Mesenchymal stem cell (in vitro differentiated cells and primary cell): ENCODE results near the gene MN1.

Experiments
- DNase-seq: peaks from one replicate; pipeline ENCODE4 v3.0.0-alpha.2; 2013
- H2AFZ ChIP-seq: one replicate; pipeline ENCODE4 v1.6.1; 2013; ENCODE audit warnings: low read depth, mild to moderate bottlenecking, control low read depth, inconsistent platforms, low read length, moderate library complexity
- H2AK5ac ChIP-seq: 2 replicates; pipeline ENCODE4 v1.6.1; 2013; ENCODE audit warnings: low read length, moderate library complexity, mild to moderate bottlenecking, inconsistent platforms; ENCODE audit not compliant: severe bottlenecking
- H2BK120ac ChIP-seq: one replicate; pipeline ENCODE4 v1.6.1; 2013; ENCODE audit warnings: low read depth, mild to moderate bottlenecking, inconsistent platforms, low read length, moderate library complexity
- H2BK12ac ChIP-seq, 2 experiments: one replicate each; pipeline ENCODE4 v1.6.1; 2013; ENCODE audit warnings: inconsistent platforms in 2 of 2, low read length in 2 of 2, mild to moderate bottlenecking in 2 of 2, moderate library complexity in 2 of 2, control low read depth in 1 of 2
- H2BK15ac ChIP-seq: one replicate; pipeline ENCODE4 v1.6.1; 2013; ENCODE audit warnings: mild to moderate bottlenecking, low read depth, inconsistent platforms; ENCODE audit not compliant: poor library complexity, severe bottlenecking
- H2BK5ac ChIP-seq: 2 replicates; pipeline ENCODE4 v1.6.1; 2013; ENCODE audit warnings: low read depth, mild to moderate bottlenecking, low read length, control low read depth, inconsistent platforms; ENCODE audit not compliant: poor library complexity, severe bottlenecking
- H3K14ac ChIP-seq, 2 experiments: one replicate each; pipeline ENCODE4 v1.6.1; 2013; ENCODE audit warnings: inconsistent platforms in 2 of 2, low read length in 2 of 2, control low read depth in 1 of 2, mild to moderate bottlenecking in 1 of 2, moderate library complexity in 1 of 2
- H3K18ac ChIP-seq, 2 experiments: one replicate each; pipeline ENCODE4 v1.6.1; 2013; ENCODE audit warnings: inconsistent platforms in 2 of 2, low read length in 2 of 2, control low read depth in 1 of 2, low read depth in 1 of 2, mild to moderate bottlenecking in 1 of 2
- H3K23ac ChIP-seq, 2 experiments: one replicate each; pipeline ENCODE4 v1.6.1; 2013; ENCODE audit warnings: inconsistent platforms in 2 of 2, low read length in 2 of 2, mild to moderate bottlenecking in 2 of 2, moderate library complexity in 2 of 2, control low read depth in 1 of 2
- H3K27ac ChIP-seq: 2 replicates; pipeline ENCODE4 v1.5.1; 2013; ENCODE audit warnings: mild to moderate bottlenecking, moderate library complexity, low read length, control low read depth, inconsistent platforms; ENCODE audit not compliant: poor library complexity, severe bottlenecking
- H3K27me3 ChIP-seq, 2 experiments: 2 replicates each; pipeline versions ENCODE4 v1.6.1 to v1.7.0; 2013; ENCODE audit warnings: low read length in 2 of 2, mild to moderate bottlenecking in 2 of 2, moderate library complexity in 2 of 2, control low read depth in 1 of 2, inconsistent platforms in 1 of 2; ENCODE audit not compliant: control insufficient read depth in 1 of 2, insufficient read depth in 1 of 2
- H3K36me3 ChIP-seq, 2 experiments: 2 replicates each; pipeline versions ENCODE4 v1.6.1 to v1.7.0; 2013; ENCODE audit warnings: low read length in 2 of 2, control low read depth in 1 of 2, inconsistent platforms in 1 of 2, low read depth in 1 of 2, mild to moderate bottlenecking in 1 of 2; ENCODE audit not compliant: insufficient read depth in 2 of 2, control insufficient read depth in 1 of 2
- H3K4ac ChIP-seq, 2 experiments: one replicate each; pipeline ENCODE4 v1.6.1; 2013; ENCODE audit warnings: inconsistent platforms in 2 of 2, low read length in 2 of 2, mild to moderate bottlenecking in 2 of 2, moderate library complexity in 2 of 2, control low read depth in 1 of 2, low read depth in 1 of 2
- H3K4me1 ChIP-seq: 2 replicates; pipeline ENCODE4 v1.6.1; 2013; ENCODE audit warnings: low read depth, low read length, control low read depth; ENCODE audit not compliant: control insufficient read depth, insufficient read depth
- H3K4me2 ChIP-seq: 2 replicates; pipeline ENCODE4 v1.6.1; 2013; ENCODE audit warnings: low read length, mild to moderate bottlenecking, inconsistent platforms; ENCODE audit not compliant: poor library complexity, severe bottlenecking
- H3K4me3 ChIP-seq, 2 experiments: 2 replicates each; pipeline versions ENCODE4 v1.5.1 to v1.7.0; 2013; ENCODE audit warnings: low read length in 2 of 2, mild to moderate bottlenecking in 2 of 2, control low read depth in 1 of 2, low read depth in 1 of 2; ENCODE audit not compliant: insufficient read depth in 1 of 2
- H3K79me1 ChIP-seq: replicated peaks from 2 replicates; pipeline ENCODE4 v1.6.1; 2013; ENCODE audit warnings: mild to moderate bottlenecking, control low read depth, low read length, inconsistent platforms; ENCODE audit not compliant: poor library complexity, severe bottlenecking
- H3K9ac ChIP-seq: 2 replicates; pipeline ENCODE4 v1.7.0; 2013; ENCODE audit warnings: mild to moderate bottlenecking, low read length, moderate library complexity
- H3K9me3 ChIP-seq: 2 replicates; pipeline ENCODE4 v1.7.0; 2013; ENCODE audit warnings: mild to moderate bottlenecking, low read length; ENCODE audit not compliant: control insufficient read depth
- H4K8ac ChIP-seq: one replicate; pipeline ENCODE4 v1.6.1; 2013; ENCODE audit warnings: inconsistent platforms, mild to moderate bottlenecking, low read length, moderate library complexity
- H4K91ac ChIP-seq: one replicate; pipeline ENCODE4 v1.6.1; 2013; ENCODE audit warnings: mild to moderate bottlenecking, low read length, inconsistent platforms
- WGBS: methylation state at CpG from one replicate; pipeline ENCODE4 v1.1.7; 2013; ENCODE audit warnings: mixed read lengths; 5-methylcytosine and 5-hydroxymethylcytosine counted together

Gene MN1

GRCh38 chr22:27799015-27799826 is 2.3 kb downstream of the MN1 start:
- no peaks in the 10 kb centered on the region for H3K27me3 ChIP-seq
- no peak overlapping the region for H2BK120ac ChIP-seq
- peak; percentile 55 for DNase-seq
- H3K4me2 ChIP-seq: peak overlapping the region; percentile 89
- H3K18ac ChIP-seq: peak overlapping the region in 1 of 2 experiments; percentile 48
- H3K79me1 ChIP-seq: peaks cover 6% of the 10 kb centered on the region
- no peak overlapping the region for H2AFZ ChIP-seq
- no peak overlapping the region for H2BK12ac ChIP-seq
- peak overlapping the region; percentile 59 for H3K27ac ChIP-seq
- H3K23ac ChIP-seq: peak overlapping the region in 1 of 2 experiments; percentile 20
- peak overlapping the region; percentile 82 to 86 for H3K4me3 ChIP-seq
- peak overlapping the region; percentile 39 for H4K91ac ChIP-seq
- no peak overlapping the region for H2AK5ac ChIP-seq
- H3K9ac ChIP-seq: peak overlapping the region; percentile 71
- peaks cover 0 to 36% of the 10 kb centered on the region in 2 experiments for H3K36me3 ChIP-seq
- no peaks in the 10 kb centered on the region for H3K9me3 ChIP-seq
- H3K14ac ChIP-seq: no peak overlapping the region
- peak overlapping the region in 1 of 2 experiments; percentile 1 for H3K4ac ChIP-seq
- H2BK15ac ChIP-seq: peak overlapping the region; percentile 63
- H4K8ac ChIP-seq: peak overlapping the region; percentile 65
- H3K4me1 ChIP-seq: peaks cover 45% of the 10 kb centered on the region
- 8% methylated on average over 62 of the region's 62 CpGs for WGBS
- H2BK5ac ChIP-seq: peak overlapping the region; percentile 25

- H3K4me2 ChIP-seq: peak overlapping the region; percentile 89
- H4K8ac ChIP-seq: no peak overlapping the region
- 15% methylated on average over 43 of the region's 44 CpGs for whole genome bisulfite sequencing
- H4K91ac ChIP-seq: peak overlapping the region; percentile 39
- no peak overlapping the region for H3K9ac ChIP-seq
- H3K4me1 ChIP-seq: peaks cover 40% of the 10 kb centered on the region
- peak overlapping the region; percentile 49 for H2BK5ac ChIP-seq
- no peak overlapping the region for H2AFZ ChIP-seq
- H3K4me3 ChIP-seq: peak overlapping the region in 1 of 2 experiments; percentile 86
- no peak overlapping the region for H3K27ac ChIP-seq
- no peaks in the 10 kb centered on the region for H3K27me3 ChIP-seq
- peak overlapping the region; percentile 41 for H2BK15ac ChIP-seq
- H2BK12ac ChIP-seq: no peak overlapping the region
- peak overlapping the region in 1 of 2 experiments; percentile 14 for H3K23ac ChIP-seq
- DNase-seq: no peak
- H3K9me3 ChIP-seq: no peaks in the 10 kb centered on the region
- peaks cover 1% of the 10 kb centered on the region for H3K79me1 ChIP-seq
- H2BK120ac ChIP-seq: no peak overlapping the region
- peaks cover 0 to 36% of the 10 kb centered on the region in 2 experiments for H3K36me3 ChIP-seq
- H3K4ac ChIP-seq: peak overlapping the region in 1 of 2 experiments; percentile 51
- no peak overlapping the region for H2AK5ac ChIP-seq
- peak overlapping the region in 1 of 2 experiments; percentile 48 for H3K18ac ChIP-seq
- H3K14ac ChIP-seq: no peak overlapping the region
Observed at GRCh38 chr22:27798511-27799014, 3.0 kb downstream of the MN1 start.

GRCh38 chr22:27797520-27798391 is 3.8 kb downstream of the MN1 start:
- Histone ChIP-seq H2AFZ (no peak overlapping the region), H2BK12ac (no peak overlapping the region), H3K79me1 (peaks cover 1% of the 10 kb centered on the region), H3K4me1 (peaks cover 40% of the 10 kb centered on the region), H3K4ac (peak overlapping the region in 1 of 2 experiments; percentile 51), H3K36me3 (peaks cover 0 to 36% of the 10 kb centered on the region in 2 experiments), H3K27me3 (no peaks in the 10 kb centered on the region), H4K91ac (no peak overlapping the region), H3K27ac (no peak overlapping the region), H3K14ac (no peak overlapping the region), H3K4me2 (peak overlapping the region; percentile 89), H2BK5ac (peak overlapping the region; percentile 49), H2BK15ac (no peak overlapping the region), H3K9me3 (no peaks in the 10 kb centered on the region), H3K4me3 (peak overlapping the region in 1 of 2 experiments; percentile 86), H3K18ac (peak overlapping the region in 1 of 2 experiments; percentile 37), H3K23ac (peak overlapping the region in 1 of 2 experiments; percentile 23), H2BK120ac (no peak overlapping the region), H4K8ac (peak overlapping the region; percentile 30), H3K9ac (peak overlapping the region; percentile 29), H2AK5ac (peak overlapping the region; percentile 56)
- WGBS: 37% methylated on average over 69 of the region's 86 CpGs
- no peak for DNase-seq
